Thyroid gland (tissue), 4 donors: ENCODE measurements around the gene ABCC11.
"Not testable (repeated sequence)": the region's sequence is repeated elsewhere in the genome, so short reads cannot be mapped to it uniquely, and the experiment has no call there.

Source experiments
- POLR2A ChIP-seq, 2 donors: fragments of 450-650 bp; IDR thresholded peaks; one replicate each; pipeline ENCODE4 v1.6.1; 2017; ENCODE audit warnings: antibody characterized with exemption in 2 of 2, mild to moderate bottlenecking in 2 of 2, moderate library complexity in 1 of 2
- TF ChIP-seq, protein P1 (sequence below), 6 experiments: fragments of 200-600 bp in 3 of 6; fragments of 450-650 bp in 3 of 6; sonication (generic) in 3 of 6; IDR thresholded peaks; one replicate each; pipeline ENCODE4 v1.5.1; 2016 to 2019; ENCODE audit warnings: antibody characterized with exemption in 6 of 6, mild to moderate bottlenecking in 2 of 6, inconsistent platforms in 1 of 6, moderate library complexity in 1 of 6

DNA sequence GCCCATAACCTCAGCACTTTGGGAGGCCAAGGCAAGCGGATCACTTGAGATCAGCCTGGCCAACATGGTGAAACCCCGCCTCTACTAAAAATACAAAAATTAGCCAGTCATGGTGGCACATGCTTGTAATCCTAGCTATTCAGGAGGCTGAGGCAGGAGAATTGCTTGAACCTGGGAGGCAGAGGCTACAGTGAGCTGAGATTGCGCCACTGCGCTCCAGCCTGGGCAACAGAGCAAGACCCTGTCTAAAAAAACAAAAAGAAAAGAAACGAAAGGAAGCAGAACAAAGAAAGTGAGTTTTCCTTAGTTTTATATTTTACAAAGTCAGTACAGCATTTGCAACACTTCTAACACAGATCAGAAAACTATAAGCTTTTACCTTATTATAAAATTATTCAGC is 80.7 kb downstream of the ABCC11 start:
- not testable (repeated sequence) for TF ChIP-seq POLR2A (IDR thresholded peaks at IDR 0.05)
- TF ChIP-seq, protein P1, sequence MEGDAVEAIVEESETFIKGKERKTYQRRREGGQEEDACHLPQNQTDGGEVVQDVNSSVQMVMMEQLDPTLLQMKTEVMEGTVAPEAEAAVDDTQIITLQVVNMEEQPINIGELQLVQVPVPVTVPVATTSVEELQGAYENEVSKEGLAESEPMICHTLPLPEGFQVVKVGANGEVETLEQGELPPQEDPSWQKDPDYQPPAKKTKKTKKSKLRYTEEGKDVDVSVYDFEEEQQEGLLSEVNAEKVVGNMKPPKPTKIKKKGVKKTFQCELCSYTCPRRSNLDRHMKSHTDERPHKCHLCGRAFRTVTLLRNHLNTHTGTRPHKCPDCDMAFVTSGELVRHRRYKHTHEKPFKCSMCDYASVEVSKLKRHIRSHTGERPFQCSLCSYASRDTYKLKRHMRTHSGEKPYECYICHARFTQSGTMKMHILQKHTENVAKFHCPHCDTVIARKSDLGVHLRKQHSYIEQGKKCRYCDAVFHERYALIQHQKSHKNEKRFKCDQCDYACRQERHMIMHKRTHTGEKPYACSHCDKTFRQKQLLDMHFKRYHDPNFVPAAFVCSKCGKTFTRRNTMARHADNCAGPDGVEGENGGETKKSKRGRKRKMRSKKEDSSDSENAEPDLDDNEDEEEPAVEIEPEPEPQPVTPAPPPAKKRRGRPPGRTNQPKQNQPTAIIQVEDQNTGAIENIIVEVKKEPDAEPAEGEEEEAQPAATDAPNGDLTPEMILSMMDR (IDR thresholded peaks at IDR 0.05) = not testable (repeated sequence)
